A549 treated with CORT108297 at 1 μM for 4 hours (cell line): ENCODE results near the gene PMPCA. TPM values are rescaled to one million over a fixed set of nuclear protein-coding genes. Genes with fewer than 3 reads are reported as not detected.

Source experiments
- total RNA-seq: library from RNA; stranded (reverse); fragments of 200-300 nt; extraction: Qiagen RNA extraction; gene quantifications from 5 replicates; pipeline ENCODE4 v1.2.3, GENCODE V29; 2022

The PMPCA gene, protein sequence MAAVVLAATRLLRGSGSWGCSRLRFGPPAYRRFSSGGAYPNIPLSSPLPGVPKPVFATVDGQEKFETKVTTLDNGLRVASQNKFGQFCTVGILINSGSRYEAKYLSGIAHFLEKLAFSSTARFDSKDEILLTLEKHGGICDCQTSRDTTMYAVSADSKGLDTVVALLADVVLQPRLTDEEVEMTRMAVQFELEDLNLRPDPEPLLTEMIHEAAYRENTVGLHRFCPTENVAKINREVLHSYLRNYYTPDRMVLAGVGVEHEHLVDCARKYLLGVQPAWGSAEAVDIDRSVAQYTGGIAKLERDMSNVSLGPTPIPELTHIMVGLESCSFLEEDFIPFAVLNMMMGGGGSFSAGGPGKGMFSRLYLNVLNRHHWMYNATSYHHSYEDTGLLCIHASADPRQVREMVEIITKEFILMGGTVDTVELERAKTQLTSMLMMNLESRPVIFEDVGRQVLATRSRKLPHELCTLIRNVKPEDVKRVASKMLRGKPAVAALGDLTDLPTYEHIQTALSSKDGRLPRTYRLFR
- 79.1 to 96.7 TPM (median 82.1 TPM) in 5 replicates for total RNA-seq

DNA sequence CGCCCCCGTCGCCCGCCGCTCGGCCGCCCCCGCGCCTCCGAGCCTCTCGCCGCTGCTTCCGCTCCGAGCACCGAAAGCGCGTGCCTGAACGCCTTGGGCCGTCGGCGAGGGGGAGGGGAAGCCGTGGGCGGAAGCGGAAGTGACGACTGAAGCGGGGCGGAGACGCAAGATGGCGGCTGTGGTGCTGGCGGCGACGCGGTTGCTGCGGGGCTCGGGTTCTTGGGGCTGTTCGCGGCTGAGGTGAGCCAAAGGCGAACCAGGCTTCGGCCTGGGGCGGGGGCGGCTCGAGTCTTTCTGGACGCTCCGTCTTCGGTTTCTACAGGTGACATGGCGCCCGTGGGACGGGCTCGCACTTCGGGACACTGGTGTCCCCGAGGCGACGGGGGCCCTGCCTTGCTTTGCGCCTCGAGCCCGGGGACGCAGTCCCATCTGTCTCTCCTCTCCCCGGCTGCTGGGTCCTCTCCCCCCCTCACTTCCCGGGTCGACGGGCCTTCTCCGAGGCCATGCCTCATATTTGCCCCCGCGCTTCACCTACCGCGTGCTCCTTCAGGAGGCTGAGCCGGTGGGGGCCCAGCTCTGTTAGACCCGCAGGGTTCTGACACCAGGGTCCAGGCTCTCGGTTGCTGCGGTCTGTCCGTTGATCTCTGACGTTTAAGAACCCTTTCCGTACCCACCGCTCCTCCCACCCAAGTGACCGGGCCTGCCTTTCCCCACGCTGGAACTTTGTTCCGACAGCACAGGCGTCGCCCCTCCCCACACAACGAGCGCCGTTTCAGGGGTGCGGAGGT is at the start of gene PMPCA, which contains the start of gene ENTR1:
Gene PMPCA (plus strand): TSS at position 159 of the 788 bp plus-strand sequence. CDS start 11 bp downstream, at position 170.
Gene ENTR1 (minus strand): TSS at position 115 of the 788 bp plus-strand sequence. CDS start 217 bp downstream, outside the sequence.

DNA sequence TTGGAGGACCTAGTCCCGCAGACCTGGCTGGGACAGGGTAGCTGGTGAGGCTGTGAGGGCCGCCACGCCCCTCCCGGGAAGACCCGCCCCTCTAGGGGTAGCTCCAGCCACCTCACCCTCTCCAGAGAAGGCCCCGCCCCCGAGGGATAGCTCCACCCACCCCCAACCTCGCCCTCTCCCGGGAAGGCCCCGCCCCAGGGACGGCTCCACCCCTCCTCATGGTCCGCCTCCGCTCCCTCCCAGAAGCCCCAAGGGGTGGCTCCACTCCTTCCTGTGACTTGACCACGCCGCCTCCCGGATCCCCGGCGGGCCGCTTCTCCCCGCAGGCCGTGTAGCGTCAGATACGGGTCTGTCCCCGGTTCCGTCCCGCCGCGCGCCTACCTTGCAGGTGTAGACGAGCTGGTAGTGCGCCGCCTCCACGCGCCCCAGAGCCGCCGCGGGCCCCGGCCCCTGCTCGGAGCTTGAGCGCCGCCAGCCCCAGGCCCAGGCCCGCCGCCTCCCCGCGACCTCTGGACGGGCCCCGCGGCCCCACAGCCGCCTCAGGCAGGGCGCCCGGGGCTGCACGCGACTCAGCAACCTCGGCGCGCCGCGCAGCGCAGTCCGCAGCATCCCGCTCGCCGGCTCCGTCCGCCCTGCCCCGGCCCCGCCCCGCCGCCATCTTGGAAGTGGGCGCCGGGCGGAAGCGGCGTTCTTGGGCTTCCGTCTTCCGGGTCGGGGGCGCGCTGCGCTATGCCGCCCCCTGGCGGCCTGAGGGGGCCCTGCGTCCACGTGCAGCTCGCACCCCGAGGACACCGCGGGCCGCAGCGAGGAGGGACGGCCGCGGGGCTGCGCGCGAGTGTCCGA is 47.1 kb upstream of the PMPCA start, which contains the start of gene DNLZ:
Gene DNLZ (minus strand): TSS at position 639 of the 843 bp plus-strand sequence. CDS start 30 bp downstream, at position 609.

DNA sequence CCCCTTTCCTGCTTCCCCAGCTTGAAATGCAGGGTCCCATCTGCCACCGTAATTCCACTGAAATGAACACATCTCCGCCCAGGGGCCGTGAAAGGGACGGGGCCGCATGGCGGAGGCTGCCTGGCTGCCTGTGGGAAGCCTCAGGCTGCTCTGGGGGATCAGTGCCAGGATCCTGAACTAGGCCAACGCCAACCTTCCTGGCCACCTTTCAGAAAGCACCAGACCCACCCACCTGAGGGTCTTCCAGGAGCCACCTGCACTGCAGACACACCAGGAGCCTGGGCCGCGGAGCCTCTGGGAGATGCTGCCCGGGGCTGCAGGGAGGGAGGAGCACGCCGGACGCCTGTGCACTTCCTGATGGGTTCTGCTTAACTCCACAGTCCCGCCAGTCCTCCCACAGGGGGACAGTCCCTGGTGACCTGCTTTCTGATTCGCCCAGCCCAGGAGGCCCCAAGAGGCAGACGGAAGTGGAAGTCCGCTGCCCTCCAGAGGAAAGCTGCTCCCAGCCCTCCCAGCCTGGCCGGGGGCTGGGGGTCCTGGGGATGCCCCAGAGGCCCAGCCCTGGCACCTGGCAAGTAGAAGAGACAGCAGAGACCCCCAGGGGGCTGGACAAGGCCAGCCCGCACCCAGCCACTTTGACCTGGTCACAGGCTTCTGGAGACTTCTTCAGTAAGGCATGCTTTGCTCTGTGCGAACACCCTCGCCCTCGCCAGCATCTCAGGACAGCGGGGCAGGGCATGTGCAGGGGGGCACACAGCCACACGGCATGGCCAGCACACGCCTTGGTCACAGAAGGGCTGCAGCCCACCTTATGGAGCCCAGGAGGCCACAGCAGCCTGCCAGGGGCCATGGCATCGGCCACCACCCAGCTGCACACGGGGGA is 36.9 kb upstream of the PMPCA start, which contains the start of gene CARD9:
Gene CARD9 (minus strand): TSS at position 370 of the 883 bp plus-strand sequence. CDS start 1,591 bp downstream, outside the sequence.

DNA sequence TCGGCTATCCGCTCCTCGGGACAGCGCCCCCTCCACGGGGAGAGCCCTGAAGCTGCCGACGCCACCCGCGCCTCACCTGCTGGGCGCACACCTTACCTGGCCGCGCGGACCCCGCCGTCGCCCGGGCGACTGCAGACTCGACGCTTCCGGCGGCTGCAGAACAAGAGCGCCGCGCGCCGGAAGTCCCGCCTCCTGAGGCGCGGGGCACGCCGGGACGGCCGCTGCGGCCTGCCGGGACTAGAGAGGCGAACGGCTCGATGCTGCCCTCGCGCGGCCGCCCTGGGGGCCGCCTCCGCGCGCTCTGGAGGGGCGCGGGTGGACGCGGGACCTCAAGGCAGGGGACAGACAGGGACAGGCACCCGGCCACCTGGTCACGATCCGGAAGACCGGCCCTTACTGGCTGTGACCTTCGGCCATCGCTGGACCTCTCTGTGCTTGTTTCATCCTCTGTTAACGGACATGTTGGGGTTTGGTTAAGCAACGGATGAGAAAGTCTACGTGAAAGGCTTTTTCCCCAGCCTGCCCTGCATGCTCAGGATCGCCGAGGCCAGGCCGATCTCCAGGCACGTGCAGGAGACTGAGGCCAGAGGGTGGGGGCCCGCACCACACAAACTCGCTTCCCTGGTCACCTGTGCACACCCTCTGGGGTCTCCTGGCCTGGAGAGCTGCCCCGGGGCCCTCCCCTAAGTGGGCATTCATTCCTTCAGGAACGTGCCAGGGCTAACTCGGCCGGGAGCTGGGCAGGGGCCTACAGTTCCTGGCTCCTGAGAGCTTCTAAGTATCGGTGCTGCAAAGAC is 10.2 kb upstream of the PMPCA start, which contains the start of gene SNAPC4:
Gene SNAPC4 (minus strand): TSS at position 133 of the 797 bp plus-strand sequence. CDS start 1,742 bp downstream, outside the sequence.

DNA sequence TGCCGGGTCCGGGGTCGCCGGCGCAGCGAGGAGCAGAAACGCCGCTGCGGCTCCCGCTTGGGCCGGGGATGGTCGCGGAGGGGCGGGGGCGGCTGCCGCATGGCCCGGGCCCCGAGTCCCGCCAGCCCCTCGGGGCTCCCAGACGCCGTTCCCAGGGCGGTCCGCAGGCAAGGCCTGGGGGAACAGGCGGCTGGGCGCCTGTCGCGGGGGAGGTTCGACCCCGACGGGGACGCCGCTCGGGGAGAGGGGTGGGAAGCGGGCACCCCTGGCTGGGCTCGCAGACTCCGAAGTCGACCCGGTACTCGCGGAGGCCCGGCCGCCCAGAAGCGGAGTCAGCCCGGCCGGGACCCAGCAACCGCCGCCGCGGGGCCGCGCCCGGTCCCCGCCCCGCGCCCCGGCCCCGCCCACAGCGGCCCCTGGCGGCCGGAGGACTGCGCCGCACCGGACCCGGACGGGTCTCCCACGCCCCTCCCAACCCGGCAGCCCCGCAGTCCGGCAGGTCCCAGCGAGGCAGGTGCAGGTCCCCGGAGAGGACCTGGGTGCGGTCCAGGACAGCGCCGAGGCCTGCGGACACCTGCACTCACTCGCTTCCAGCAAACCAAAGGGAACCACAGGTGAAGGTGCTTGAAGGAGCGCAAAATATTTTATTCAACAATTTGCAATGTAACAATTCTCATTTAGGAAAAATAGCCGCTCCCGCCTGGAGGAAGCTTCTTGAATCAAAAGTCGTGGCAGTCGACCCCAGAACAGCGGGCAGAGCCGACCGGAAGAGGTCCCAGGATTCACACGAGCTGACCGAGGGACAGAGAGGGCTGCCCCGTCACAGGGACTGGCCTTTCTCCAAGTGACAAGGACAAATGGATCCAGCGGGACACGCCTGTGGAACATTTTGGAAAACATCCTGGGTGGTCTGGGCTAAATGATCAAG is 29.3 kb downstream of the PMPCA start, which contains the start of gene INPP5E:
Gene INPP5E (minus strand): TSS at position 365 of the 928 bp plus-strand sequence. CDS start 426 bp downstream, outside the sequence.

Other genes with a start within 250 kb of the PMPCA start
- gene LHX3, start 205.5 kb upstream of the PMPCA start, total RNA-seq, result 0.05 to 0.09 TPM (median 0.08 TPM) in 5 replicates
- gene QSOX2, start 164.8 kb upstream of the PMPCA start, total RNA-seq, result 23.6 to 29.8 TPM (median 29.6 TPM) in 5 replicates
- gene CCDC187, start 106.6 kb upstream of the PMPCA start, total RNA-seq, result 0.01 to 0.02 TPM (median 0.02 TPM) in 3 of 5 replicates, not detected in the others
- 7.8 to 14.4 TPM (median 13.5 TPM) in 5 replicates for gene GPSM1, start 83.1 kb upstream of the PMPCA start, total RNA-seq
- gene DNLZ, start 46.9 kb upstream of the PMPCA start, total RNA-seq, result 23.1 to 42.9 TPM (median 37.2 TPM) in 5 replicates
- gene CARD9, start 37.0 kb upstream of the PMPCA start, total RNA-seq, result 0.53 to 2.8 TPM (median 1.3 TPM) in 5 replicates
- gene SNAPC4, start 10.5 kb upstream of the PMPCA start, total RNA-seq, result 10.3 to 14.1 TPM (median 13.8 TPM) in 5 replicates
- gene ENTR1, start within 50 bp of the PMPCA start, total RNA-seq, result 56.5 to 79.6 TPM (median 73.1 TPM) in 5 replicates
- 12.6 to 22.4 TPM (median 21.8 TPM) in 5 replicates for gene INPP5E, start 29.2 kb downstream of the PMPCA start, total RNA-seq
- gene SEC16A, start 72.4 kb downstream of the PMPCA start, total RNA-seq, result 57.9 to 65.6 TPM (median 61.0 TPM) in 5 replicates
- 7.6 to 13.4 TPM (median 12.4 TPM) in 5 replicates for gene NOTCH1, start 135.4 kb downstream of the PMPCA start, total RNA-seq